NK-92 (cell line): Measurements from ENCODE around the gene SLC35B4.
"Not testable (repeated sequence)": the region's sequence is repeated elsewhere in the genome, so short reads cannot be mapped to it uniquely, and the experiment has no call there.

Experiments
- DNase-seq: peaks from one replicate; lab custom pipeline; 2025; ENCODE audit not compliant: unreplicated experiment; lab: John Stamatoyannopoulos, UW

Gene SLC35B4

DNA sequence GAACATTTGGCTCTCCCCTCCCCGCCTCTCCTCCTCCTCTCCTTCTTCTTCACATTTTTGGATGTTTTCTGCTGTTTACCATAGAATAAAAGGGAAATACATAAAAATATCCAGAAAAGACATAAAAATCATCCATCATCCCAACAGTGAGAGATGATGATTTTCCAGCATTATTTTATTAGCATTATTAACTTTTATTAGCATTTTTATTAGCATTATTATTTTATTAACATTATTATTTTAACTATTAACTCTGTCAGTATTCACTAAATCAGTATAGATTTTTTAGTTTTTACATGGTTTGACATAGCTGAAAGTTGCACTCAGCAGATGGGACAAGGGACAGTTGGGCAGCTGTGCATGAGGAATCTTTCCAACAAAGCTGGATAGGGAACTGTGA lies 16.2 kb upstream of the SLC35B4 start:
- no peak for DNase-seq

DNA sequence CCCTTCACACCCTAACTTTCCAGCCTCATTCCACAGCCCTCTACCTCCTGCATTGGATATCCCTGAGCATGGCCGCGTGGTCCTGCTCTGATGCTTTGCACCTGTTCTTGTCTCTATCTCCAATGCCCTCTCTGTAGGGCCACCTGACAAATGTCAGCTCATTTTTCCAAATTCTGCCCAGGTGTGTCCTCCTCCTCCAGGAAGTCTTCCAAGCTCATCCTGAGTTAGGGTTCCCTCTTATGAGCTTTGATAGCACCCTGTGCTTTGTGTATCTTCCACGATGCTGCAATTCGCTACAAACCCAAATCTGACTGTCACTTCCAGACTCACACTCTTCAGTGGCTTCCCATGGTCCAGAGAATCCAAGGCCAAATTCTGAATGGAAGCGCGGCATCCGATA lies 14.7 kb upstream of the SLC35B4 start:
- no peak for DNase-seq

DNA sequence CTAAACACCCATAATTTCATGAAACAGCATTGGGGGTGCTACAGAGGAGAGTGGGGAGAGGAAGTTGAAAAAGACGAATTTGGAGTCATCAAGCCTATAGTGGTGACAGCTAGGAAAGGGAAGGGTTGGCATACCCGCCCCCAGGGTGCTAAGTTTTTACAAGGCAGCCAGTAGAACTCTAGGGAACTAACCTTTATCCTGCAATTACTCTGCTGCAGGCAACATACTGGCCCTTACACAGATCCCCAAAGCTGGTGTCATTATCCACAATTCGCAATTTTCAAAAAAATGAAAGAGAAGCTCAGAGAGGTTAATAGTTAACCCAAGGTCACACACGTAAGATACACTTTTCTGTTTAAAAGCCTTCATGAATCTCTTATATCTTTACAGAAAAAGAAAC lies 14.2 kb upstream of the SLC35B4 start:
- DNase-seq = no peak

DNA sequence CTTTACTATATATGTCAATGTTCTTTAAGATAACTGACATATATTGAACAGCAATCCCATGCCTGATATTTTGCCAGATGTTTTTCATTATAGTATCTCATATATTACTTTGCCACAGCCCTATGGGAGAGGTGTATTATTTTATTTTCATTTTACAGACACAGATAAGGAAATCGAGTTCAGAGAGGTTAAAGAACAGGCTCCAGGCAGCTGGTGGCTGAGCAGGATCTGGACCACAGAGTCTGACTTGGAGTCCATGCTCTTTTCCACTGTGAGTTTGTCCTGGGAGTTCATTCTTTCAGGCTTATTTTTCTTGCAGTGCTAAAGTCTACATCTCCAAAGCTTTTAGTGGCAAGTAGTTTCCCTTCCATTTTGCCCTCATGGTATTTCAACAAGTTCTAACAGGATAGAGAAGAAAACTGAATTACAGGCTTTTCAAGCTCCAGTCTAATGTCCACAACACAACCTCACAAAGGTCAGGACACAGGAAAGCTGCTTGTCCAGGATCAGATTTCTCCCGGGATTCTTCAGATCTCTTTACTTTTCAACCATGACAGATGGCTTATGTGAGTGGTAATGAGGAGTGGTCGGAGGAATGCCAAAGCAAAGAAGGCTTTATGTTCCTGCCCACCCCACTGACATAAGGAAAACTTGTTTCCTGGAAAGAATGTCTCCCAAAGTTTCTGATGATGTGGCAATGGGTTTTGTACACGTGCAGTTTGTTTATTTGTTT lies 13.1 kb upstream of the SLC35B4 start:
- no peak for DNase-seq

DNA sequence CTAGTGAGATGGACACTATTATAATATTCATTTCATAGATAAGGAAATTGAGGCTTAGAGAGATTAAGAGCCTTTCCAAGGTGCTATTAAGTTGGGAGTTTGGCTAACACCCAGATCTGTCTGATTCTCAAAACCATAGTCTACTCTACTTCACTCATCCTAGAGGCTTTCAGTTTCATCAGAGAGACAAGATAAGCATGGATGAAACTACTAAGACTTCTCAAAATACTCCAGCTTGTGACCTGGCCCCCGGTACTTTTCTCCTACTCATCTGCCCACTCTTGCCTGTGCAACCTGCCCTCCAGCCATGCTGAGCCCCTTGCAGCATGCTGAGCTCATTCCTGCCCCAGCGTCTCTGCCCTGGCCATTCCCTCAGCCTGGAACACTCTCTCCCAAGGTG lies 12.2 kb upstream of the SLC35B4 start:
- DNase-seq = no peak

DNA sequence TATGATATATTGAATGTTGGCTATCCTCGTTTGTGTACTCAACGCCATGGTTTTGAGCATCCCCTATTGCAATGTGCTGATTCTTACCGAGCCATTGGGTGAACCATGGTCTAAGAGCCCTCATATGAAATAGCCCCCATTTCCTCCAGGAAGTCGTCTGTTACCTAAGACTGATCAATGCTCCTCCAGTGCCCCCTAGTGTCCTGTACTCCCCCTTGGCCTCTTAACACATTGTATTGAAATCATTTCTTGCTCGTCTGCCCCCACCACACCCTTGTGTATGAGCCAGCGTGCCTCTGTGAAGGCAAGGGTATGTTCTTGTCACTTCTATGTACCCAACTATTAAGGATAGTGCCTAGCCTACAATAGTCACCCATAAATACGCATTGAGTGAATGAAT lies 11.2 kb upstream of the SLC35B4 start:
- DNase-seq = no peak

DNA sequence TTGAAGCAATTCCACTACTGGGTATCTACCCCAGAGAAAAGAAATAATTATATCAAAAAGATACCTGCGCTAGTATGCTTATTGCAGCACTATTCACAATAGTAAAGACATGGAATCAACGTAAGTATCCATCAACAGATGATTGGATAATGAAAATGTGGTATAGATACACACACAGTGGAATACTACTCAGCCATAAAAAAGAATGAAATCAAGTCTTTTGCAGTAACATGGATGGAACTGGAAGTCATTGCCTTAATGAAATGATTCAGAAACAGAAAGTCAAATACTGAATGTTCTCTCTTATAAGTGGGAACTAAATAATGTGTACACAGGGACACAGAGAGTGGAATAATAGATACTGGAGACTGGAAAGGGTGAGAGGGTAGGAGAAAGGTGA lies 7.4 kb upstream of the SLC35B4 start:
- DNase-seq = no peak

DNA sequence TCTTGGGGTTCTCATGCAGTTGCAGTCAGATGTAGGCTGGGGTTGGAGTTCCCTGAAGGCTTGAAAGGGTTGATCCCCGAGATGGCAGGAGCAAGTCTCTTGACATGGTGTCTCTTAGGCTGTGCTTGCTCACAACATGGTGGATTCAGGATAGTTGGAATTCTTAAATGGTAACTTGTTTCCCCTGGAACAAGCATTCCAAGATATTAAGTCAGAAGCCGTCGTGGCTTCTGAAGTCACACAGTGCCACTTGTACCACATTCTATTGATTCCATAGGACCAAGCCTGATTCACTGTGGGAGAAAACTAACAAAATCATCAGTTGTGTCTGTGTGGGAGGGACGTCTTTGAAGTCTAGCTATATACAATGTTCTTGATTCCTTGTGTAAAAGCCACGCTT lies 3.5 kb upstream of the SLC35B4 start:
- no peak for DNase-seq

DNA sequence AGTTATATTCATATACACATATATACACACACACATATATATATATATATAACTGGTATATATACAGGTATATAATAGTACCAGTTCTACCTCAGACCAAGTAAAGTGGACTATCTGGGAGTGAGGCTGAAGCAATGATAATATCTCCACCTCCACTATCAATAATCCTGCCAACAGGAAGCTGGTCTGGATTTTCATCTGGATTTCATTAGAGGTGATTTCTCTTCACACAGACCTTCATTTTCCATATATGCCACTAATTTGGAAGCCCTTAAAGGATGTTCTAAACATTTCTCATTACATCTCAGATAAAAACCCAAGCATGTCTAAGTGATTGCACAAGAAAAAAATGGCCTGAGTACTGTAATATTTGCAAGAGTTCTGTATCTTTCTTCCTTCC lies 1.7 kb upstream of the SLC35B4 start:
- DNase-seq = no peak

DNA sequence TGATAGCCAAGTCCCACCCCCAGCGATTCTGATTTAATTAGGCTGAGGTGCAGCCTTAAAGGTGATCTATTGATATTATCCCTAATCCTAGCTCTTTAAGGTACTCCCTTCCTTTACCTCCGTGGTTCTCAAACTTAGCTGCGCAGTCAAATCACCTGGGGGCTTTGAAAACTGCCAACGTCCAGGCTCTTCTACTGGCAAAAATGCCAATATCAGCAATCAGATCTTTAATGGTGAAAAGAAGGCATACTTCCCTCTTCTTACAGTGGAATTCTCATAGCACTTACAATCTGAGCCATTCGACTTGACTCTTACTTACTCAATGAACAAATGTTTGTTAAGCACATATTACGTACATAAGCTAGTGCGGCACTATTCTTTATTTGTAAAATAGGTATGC lies 704 bp upstream of the SLC35B4 start:
- no peak for DNase-seq

DNA sequence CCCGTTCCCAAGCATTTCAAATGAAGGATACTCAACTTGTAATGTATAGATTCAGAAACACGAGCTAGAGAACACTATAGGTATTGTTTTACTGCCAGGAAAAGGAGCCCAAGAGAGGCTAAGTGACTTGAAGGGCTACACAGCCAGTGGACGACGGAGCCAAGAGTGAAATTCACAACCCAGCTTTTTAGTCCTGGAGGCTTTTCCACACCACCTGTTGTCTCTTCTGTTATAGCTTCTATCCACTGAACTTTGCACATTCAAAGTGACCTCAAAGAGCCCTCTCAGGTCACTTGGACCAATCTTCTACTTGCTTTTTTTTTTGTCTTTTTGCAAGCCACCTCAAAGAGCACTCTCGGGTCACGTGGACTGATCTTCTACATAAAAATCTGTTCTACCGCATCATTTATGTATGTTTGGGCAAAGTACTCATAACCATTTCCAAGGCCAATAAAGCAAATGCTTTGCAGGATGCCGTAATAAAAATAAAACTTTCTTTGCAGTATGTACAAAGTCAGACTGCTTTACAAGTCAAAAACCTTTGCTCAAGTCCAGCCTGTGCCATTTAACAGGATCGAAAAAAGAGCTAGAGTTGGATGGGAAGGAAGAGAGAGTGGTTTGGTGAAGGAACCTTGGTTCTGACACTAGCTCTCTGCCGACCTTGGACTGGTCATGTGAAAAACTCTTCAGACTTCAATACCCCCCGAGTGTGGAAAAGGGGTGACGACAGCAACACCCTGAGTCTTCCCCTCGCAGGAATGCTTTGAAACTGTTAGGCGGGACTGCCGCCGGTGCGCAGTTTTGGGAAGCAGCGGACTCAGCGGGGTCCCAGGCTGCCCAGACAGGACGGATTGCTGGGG lies 821 bp downstream of the SLC35B4 start:
- DNase-seq = no peak

DNA sequence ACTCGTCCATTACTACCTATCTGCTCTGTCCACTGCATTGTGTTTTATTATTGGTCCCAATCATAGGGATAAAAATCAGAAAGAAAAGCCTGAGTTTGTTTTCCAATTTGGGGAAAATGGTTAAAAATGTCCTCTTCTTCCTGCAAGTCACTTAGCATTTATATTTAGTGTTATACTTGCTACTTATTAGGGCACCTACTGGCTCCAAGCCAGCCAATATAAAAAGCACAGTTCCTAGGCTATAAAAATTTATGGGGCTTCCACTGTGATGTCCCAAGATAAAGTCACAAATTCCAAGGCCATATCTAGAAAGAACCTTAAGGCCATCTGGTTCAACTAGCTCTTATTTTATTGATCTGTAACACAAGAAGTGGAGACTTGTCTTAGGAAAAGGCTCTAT lies 3.2 kb downstream of the SLC35B4 start:
- no peak for DNase-seq

DNA sequence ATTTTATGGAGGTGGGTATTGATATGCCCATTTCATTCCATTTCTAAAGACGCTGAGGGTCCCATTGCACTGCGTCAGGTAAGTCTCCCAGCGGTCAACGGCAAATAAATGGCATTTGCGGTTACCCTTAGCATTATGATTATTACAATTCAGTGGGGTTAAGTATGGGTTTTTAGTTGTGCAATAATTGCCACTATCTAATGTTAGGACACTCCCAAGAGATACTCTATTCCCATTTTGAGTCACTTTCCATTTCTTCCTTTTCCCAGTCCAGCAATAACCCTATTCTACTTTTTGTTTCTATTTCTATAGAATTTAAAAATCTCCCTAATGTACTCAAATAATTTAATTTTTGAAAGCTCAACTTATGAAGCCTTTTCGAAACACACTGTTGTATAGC lies 4.0 kb downstream of the SLC35B4 start:
- DNase-seq = no peak

DNA sequence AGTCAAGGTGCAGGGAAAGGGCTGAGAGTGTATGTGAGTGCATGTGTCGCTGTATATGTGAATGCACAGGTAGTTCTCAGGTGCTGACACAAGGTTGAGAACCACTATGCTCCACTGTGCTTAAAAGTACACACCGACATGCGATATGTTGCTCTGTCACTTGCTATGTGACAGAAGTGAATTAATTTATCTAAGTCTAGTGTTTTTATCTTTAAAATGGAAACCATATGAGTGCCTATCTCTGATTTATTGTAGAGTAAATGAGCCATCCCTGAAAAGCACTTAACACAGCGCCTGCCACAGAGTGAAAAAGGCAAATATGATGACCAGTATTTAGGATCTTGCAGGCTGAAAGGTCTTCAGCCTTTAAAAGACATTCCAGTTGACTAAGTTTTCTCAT lies 4.9 kb downstream of the SLC35B4 start:
- no peak for DNase-seq

DNA sequence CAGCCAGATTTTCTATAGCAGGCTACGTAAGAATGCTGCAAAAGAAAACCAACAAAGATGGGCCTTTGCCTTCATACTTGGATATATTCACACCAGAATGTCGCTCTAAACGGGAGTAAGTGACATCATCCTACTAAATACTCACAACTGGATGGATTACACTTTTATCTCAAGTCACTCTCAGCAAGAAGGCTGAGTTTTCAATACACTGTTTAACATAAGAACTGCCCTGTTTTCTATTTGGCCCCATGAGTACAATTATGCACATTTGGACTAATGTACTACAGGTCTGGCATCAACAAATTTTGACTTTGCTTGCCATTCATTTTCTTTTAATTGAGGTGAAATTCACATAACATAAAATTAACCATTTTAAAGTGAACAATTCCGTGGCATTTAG lies 8.2 kb downstream of the SLC35B4 start:
- no peak for DNase-seq

DNA sequence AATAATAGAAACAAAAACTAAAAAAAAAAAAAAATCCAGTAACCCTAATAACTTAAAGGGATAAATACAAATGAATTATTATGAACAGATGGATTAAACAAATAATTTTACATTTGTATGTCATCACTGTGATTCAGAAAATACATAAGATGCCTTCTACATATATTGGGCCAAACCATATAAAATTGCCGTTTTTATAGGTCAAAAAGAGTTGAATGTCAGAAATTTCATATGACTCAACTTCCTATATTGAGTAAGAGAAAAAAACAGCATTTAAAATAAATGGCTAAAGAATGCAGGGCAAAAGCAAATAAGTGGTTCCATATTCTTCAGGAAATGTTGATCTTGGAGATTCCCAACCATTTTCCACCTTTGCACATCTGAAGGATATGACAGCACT lies 9.4 kb downstream of the SLC35B4 start:
- no peak for DNase-seq

DNA sequence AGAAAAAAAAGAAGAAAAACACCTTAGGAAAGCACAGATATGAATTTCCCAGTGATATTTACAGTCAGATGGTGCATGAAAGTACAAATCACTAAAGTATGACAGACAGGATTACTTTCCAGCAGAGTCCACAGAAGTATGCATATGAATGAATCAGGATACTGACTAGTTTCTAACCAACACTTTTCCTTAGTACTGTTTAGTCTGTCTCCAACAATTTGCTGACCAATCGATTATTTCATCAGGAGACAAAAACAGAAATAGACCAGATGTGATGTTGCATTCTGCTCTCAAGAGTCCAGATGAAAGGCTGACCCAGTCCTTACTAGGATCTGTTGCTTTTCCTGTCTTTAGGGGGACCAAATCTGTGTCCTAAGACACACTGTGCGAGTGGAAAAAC lies 14.6 kb downstream of the SLC35B4 start:
- DNase-seq = no peak

DNA sequence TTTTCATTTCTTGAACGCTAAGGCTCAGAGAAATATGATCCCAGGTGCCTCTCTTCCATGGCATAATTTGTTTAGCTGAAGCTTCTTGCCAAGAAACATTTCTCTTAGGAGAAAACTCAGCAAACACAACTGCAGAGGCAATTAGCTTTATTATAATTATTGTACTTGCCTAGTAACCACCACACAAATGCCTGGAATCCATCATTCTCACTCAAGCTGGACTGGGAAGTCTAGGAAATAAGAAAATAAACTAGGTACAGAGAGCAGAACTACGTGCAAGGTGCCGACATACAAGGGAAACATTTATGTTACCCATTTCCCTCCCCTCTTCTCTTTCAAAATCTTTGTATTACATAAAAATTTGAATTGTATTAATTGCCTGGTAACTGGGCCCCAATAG lies 15.1 kb downstream of the SLC35B4 start:
- DNase-seq = no peak

DNA sequence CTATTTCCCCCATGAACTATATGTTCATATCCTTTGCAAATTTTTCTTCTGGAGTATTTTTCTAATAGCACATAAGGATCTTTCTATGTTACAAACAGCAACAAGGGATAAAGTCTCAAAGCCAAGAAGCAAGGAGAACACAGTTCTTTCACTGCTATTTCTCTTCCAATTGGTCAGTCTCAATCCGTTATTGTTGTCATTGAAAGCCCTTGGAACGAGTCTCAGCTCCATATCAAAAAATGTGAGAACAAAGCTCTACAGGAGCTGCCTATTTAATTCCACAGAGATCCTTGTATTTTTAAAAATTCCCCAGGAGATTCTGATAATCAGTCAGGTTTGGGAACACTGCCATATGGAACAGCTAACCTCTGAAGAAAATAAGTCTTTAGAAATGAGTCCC lies 15.7 kb downstream of the SLC35B4 start:
- no peak for DNase-seq

DNA sequence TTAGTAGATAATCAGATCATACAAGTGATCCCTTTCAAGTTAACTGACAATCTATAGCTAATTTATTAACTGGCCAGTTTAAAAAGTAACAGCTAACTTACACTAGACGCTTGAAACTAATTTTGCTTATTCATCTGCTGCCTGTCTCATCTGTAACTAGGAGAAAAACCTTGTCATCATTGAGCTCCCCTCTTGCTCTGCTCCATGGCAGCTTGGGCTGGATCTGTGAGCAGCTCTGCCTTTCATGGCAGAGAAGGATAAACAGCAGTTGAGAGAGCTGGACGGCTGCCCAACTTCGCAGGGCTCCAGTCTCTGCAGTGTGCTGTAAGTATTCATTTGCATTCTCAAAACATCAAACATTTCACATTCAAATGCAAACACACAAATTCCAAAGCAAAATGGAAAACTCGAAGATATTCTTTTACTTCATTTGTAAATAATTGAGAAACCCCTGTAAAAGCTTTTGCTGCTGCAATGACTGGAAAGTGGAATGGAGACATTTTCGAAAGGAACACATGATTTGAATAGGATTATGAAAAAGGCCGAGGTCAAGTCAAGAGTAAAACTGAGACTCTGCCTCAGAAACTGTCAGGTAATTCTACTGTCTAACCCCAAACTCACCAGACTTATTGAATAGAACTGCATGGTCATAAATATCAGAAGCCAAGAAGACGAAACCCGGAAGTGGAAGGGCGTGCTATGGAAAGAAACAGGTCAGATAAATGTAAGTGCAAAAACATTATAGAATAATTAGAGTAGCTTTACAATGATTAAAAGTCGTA lies 17.6 kb downstream of the SLC35B4 start:
- DNase-seq = no peak

DNA sequence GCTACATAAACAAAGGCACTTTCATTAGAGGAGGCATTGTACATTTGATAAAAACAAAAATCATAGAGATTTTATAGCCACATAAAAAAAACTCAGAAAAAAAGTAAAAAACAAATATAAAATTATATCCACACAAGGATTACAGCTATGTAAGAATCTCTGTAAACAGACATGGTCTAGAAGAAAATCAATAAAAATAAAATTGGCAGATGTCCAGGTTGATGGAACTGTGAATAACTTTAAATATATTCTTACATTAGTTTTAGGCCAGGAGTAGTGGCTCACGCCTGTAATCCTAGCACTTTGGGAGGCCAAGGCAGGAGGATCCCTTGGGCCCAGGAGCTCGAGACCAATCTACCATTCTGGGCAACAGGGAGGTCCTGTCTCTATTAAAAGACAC lies 19.2 kb downstream of the SLC35B4 start:
- DNase-seq = no peak

DNA sequence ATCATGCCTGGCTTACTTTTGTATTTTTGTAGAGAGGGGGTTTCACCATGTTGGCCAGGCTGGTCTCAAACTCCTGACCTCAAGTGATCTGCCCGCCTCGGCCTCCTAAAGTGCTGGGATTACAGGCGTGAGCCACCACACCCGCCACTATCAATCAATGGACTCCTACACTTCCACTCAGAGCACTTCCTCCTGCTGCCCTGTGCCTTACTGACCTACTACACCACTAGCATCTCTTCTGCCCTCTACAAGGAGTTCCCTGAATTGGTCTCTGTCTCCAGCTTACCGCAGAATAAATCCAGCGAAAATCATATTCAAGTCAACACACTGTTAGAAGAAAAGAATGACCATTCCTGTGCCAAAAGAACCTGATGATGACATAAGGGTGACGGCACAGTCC lies 20.7 kb downstream of the SLC35B4 start:
- DNase-seq = not testable (repeated sequence)
